CD4-positive, alpha-beta memory T cell (primary cell): ENCODE results near the gene UCP2. TPM values are rescaled to one million over a fixed set of nuclear protein-coding genes. Genes with fewer than 3 reads are reported as not detected.

Experiments used
- CTCF ChIA-PET: fragments of 350-600 bp; sonication (Branson Sonifier 250); formaldehyde crosslinking; loops from one replicate; lab custom pipeline; 2021; ENCODE audit warnings: inconsistent platforms; ENCODE audit not compliant: partially characterized antibody; lab: Charles Lee
- POLR2A ChIA-PET: fragments of 350-600 bp; sonication (Branson Sonifier 250); formaldehyde crosslinking; loops from one replicate; lab custom pipeline; 2021; ENCODE audit not compliant: partially characterized antibody; lab: Charles Lee
- DNase-seq, 5 donors: peaks; one replicate each; pipeline versions ENCODE4 v3.0.0 to v3.0.0-alpha.2; 2020 to 2022; ENCODE audit warnings: mixed read lengths in 1 of 5
- H3K27ac ChIP-seq: one replicate; pipeline ENCODE4 v1.7.0; 2013; ENCODE audit warnings: low read depth, low read length
- H3K27me3 ChIP-seq: 2 replicates; pipeline ENCODE4 v1.7.0; 2013; ENCODE audit warnings: mild to moderate bottlenecking, low read length, moderate library complexity; ENCODE audit not compliant: insufficient read depth
- H3K36me3 ChIP-seq: 2 replicates; pipeline ENCODE4 v1.7.0; 2013; ENCODE audit warnings: mild to moderate bottlenecking, low read length, moderate library complexity; ENCODE audit not compliant: insufficient read depth
- H3K4me1 ChIP-seq: 2 replicates; pipeline ENCODE4 v1.7.0; 2013; ENCODE audit warnings: mild to moderate bottlenecking, low read length, moderate library complexity; ENCODE audit not compliant: insufficient read depth
- H3K4me3 ChIP-seq, 2 donors: one replicate each; pipeline ENCODE4 v1.7.0; 2013; ENCODE audit warnings: low read length in 2 of 2, mild to moderate bottlenecking in 1 of 2
- H3K9me3 ChIP-seq, 2 donors: one replicate each; pipeline ENCODE4 v1.7.0; 2013; ENCODE audit warnings: low read length in 2 of 2, control low read depth in 1 of 2; ENCODE audit not compliant: control insufficient read depth in 1 of 2
- H3K27ac Mint-ChIP-seq, 7 donors: one replicate each; pipeline ENCODE4 v1.8.0; 2020 to 2021; ENCODE audit warnings: mixed read lengths in 7 of 7, mild to moderate bottlenecking in 6 of 7, inconsistent platforms in 3 of 7, moderate library complexity in 3 of 7
- H3K27me3 Mint-ChIP-seq, 2 donors: one replicate each; pipeline ENCODE4 v1.8.0; 2020 to 2021; ENCODE audit warnings: mixed read lengths in 2 of 2
- H3K36me3 Mint-ChIP-seq, 2 donors: one replicate each; pipeline ENCODE4 v1.8.0; 2020 to 2021; ENCODE audit warnings: mixed read lengths in 2 of 2, inconsistent platforms in 1 of 2, mild to moderate bottlenecking in 1 of 2
- H3K4me1 Mint-ChIP-seq, 4 donors: one replicate each; pipeline ENCODE4 v1.8.0; 2020 to 2021; ENCODE audit warnings: mixed read lengths in 4 of 4, mild to moderate bottlenecking in 1 of 4
- H3K4me3 Mint-ChIP-seq, 8 donors: one replicate each; pipeline ENCODE4 v1.8.0; 2020 to 2021; ENCODE audit warnings: mixed read lengths in 8 of 8, mild to moderate bottlenecking in 7 of 8, moderate library complexity in 6 of 8, inconsistent platforms in 3 of 8
- H3K9me3 Mint-ChIP-seq, 8 donors: one replicate each; pipeline ENCODE4 v1.8.0; 2020 to 2021; ENCODE audit warnings: mixed read lengths in 8 of 8, mild to moderate bottlenecking in 5 of 8, inconsistent platforms in 3 of 8, moderate library complexity in 1 of 8
- intact Hi-C: fragments of 100-400 bp; cut with micrococcal nuclease; formaldehyde crosslinking; loops from one replicate; pipeline ENCODE4 v1.15.1; 2023
- polyA plus RNA-seq, 2 donors: library from polyadenylated mRNA; unstranded; fragments of 300-500 nt; fragmentation: Illumina TruSeq; gene quantifications; one replicate each; pipeline ENCODE4 v1.2.3, GENCODE V29; 2021
- total RNA-seq, 2 experiments: library from RNA; stranded (reverse); gene quantifications; one replicate each; pipeline ENCODE4 v1.2.3, GENCODE V29; 2021

Gene UCP2
- total and polyA plus RNA-seq, 4 experiments from 2014 or later = 325 to 1,459 (median 623) TPM

- POLR2A ChIA-PET = interaction anchor here (4.7 to 35.3 kb wide), 2 partner anchors 12 to 21 kb away, joined by 39 to 2221 read pairs; partner anchors contain the start of gene UCP2
- H3K27ac ChIP-seq = no peak overlapping the region
- no peaks in the 10 kb centered on the region for H3K9me3 Mint-ChIP-seq
Measured at GRCh38 chr11:74001822-74002286, 19.2 kb upstream of the UCP2 start.

DNA sequence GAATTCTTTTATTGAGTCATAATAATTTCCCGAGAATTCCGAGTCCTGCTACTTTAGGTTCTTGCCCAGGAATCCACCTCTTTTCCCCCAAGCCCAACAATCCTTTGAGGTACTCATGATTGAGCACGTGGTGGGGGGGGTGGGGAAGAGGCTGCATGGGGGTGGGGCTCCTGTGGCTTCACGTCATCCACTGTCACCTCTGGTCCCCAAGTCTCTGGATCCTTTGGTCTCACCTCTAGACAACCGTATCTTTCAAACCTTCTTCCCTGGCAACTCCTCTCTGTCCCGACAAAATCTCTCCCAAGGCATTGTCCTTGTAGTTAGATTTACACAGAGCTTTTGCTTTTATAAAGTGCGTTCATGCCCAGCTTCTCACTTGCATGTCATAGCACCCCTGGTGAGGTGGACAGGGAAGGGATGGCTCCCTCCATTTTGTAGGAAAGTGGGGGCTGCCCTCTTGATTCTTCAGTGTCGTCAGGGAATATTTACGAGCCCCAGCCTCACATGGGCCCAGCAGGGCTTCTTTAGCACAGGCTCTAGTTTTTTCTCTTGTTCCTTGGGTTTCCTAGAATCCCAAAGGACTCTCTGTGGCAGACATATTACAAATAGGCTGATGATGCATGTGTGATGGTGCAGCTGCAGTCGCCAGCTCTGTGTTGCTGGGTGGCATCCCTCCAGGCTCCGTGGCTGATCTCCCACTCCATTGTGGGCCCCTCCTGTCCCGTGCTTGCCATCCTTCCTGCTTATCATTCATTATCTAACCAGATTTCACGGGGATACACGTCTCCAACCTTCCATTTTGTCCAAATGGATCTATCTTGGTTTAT lies 17.9 kb upstream of the UCP2 start:
- no peak overlapping the region for H3K27ac ChIP-seq
- peak overlapping the region in 4 of 7 donors; percentile 9 to 66 (median 28) for H3K27ac Mint-ChIP-seq
- CTCF ChIA-PET = interaction anchor here (0.9 to 1.8 kb wide), 3 partner anchors 10 to 39 kb away, joined by 3 to 7 read pairs (median 3); no protein-coding TSS in a partner anchor

More at GRCh38 chr11:74001822-74002286, 19.2 kb upstream of the UCP2 start:
- H3K36me3 ChIP-seq = no peaks in the 10 kb centered on the region
- intact Hi-C loops = no loop called here
- no peaks in the 10 kb centered on the region for H3K9me3 ChIP-seq
- peaks cover 51 to 81% (median 64%) of the 10 kb centered on the region in 4 donors for H3K4me1 Mint-ChIP-seq
- no peak for DNase-seq
- H3K4me1 ChIP-seq = peaks cover 62% of the 10 kb centered on the region
- H3K27me3 ChIP-seq = no peaks in the 10 kb centered on the region
- H3K27me3 Mint-ChIP-seq = no peaks in the 10 kb centered on the region
- no peak overlapping the region for H3K4me3 ChIP-seq
- peak overlapping the region in 1 of 8 donors; percentile 31 for H3K4me3 Mint-ChIP-seq
- CTCF ChIA-PET = interaction anchor here (1.0 to 4.9 kb wide), 4 partner anchors 10 to 37 kb away, joined by 3 to 38 read pairs (median 6); partner anchors contain the start of gene UCP2
- peak overlapping the region in 3 of 7 donors; percentile 12 to 82 (median 25) for H3K27ac Mint-ChIP-seq
- peaks cover 20 to 24% of the 10 kb centered on the region in 2 donors for H3K36me3 Mint-ChIP-seq

GRCh38 chr11:73999581-74000306 lies 17.1 kb upstream of the UCP2 start:
- Mint-ChIP-seq H3K27me3 (no peaks in the 10 kb centered on the region), H3K36me3 (peaks cover 18 to 24% of the 10 kb centered on the region in 2 donors), H3K4me1 (peaks cover 53 to 81% (median 63%) of the 10 kb centered on the region in 4 donors), H3K27ac (peak overlapping the region in 4 of 7 donors; percentile 32 to 67 (median 53)), H3K4me3 (peak overlapping the region in 1 of 8 donors; percentile 56), H3K9me3 (no peaks in the 10 kb centered on the region)
- peaks cover 62% of the 10 kb centered on the region for H3K4me1 ChIP-seq
- ChIA-PET POLR2A (interaction anchor here (35.3 to 38.4 kb wide), 2 partner anchors 7 to 18 kb away, joined by 2221 read pairs; partner anchors contain the start of genes UCP2 and UCP3), CTCF (interaction anchor here (0.9 to 1.8 kb wide), 3 partner anchors 11 to 38 kb away, joined by 3 to 7 read pairs (median 3); no protein-coding TSS in a partner anchor)
- DNase-seq = no peak
- no peaks in the 10 kb centered on the region for H3K36me3 ChIP-seq
- no peaks in the 10 kb centered on the region for H3K9me3 ChIP-seq
- H3K4me3 ChIP-seq = no peak overlapping the region
- intact Hi-C loops = no loop called here
- H3K27ac ChIP-seq = no peak overlapping the region
- H3K27me3 ChIP-seq = no peaks in the 10 kb centered on the region

More for the DNA sequence above, 17.9 kb upstream of the UCP2 start:
- no peak overlapping the region for H3K4me3 ChIP-seq
- POLR2A ChIA-PET = interaction anchor here (35.3 to 38.4 kb wide), 2 partner anchors 6 to 19 kb away, joined by 2221 read pairs; partner anchors contain the start of genes UCP2 and UCP3
- H3K36me3 ChIP-seq = no peaks in the 10 kb centered on the region
- no peak for DNase-seq
- peaks cover 62% of the 10 kb centered on the region for H3K4me1 ChIP-seq
- H3K9me3 Mint-ChIP-seq = no peaks in the 10 kb centered on the region
- peak overlapping the region in 2 of 8 donors; percentile 7 to 56 for H3K4me3 Mint-ChIP-seq
- intact Hi-C loops = no loop called here
- H3K27me3 Mint-ChIP-seq = no peaks in the 10 kb centered on the region
- no peaks in the 10 kb centered on the region for H3K9me3 ChIP-seq
- H3K27me3 ChIP-seq = no peaks in the 10 kb centered on the region
- H3K4me1 Mint-ChIP-seq = peaks cover 53 to 81% (median 64%) of the 10 kb centered on the region in 4 donors
- H3K36me3 Mint-ChIP-seq = peaks cover 22 to 24% of the 10 kb centered on the region in 2 donors

DNA sequence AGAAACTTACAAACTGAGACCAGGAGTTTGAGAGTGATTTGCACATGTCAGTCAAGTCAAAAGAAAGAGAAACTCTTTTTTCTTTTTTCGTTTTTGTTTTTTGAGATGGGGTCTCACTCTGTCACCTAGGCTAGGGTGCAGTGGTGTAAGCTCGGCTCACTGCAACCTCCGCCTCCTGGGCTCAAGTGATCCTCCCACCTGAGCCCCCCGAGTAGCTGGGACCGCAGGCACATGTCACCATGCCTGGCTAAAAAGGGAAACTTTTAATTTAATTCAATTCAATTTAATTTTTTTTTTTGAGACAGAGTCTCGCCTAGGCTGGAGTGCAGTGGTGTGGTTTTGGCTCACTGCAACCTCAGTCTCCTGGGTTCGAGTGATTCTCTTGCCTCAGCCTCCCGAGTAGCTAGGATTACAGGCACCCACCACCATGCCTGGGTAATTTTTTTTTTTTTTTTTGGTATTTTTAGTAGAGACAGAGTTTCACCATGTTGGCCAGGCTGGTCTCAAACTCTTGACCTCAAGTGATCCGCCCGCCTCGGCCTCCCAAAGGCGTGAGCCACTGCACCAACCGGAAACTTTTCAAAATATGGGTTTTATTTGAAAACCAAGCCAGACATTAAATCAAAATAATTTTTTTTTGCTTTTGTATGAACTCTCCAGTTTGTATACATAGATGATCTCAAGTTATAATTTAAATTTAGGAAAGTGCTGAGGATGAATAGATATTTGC lies 16.4 kb upstream of the UCP2 start:
- H3K4me3 ChIP-seq = no peak overlapping the region
- Mint-ChIP-seq H3K9me3 (no peaks in the 10 kb centered on the region), H3K27me3 (no peaks in the 10 kb centered on the region), H3K27ac (peak overlapping the region in 5 of 7 donors; percentile 52 to 96 (median 69)), H3K4me1 (peaks cover 52 to 76% (median 62%) of the 10 kb centered on the region in 4 donors), H3K4me3 (peak overlapping the region in 1 of 8 donors; percentile 39), H3K36me3 (peaks cover 16 to 24% of the 10 kb centered on the region in 2 donors)
- H3K9me3 ChIP-seq = no peaks in the 10 kb centered on the region
- peaks cover 62% of the 10 kb centered on the region for H3K4me1 ChIP-seq
- no peaks in the 10 kb centered on the region for H3K27me3 ChIP-seq
- no peaks in the 10 kb centered on the region for H3K36me3 ChIP-seq
- no peak for DNase-seq
- CTCF ChIA-PET = interaction anchor here (1.8 kb wide), 1 partner anchor 19 kb away, joined by 7 read pairs; no protein-coding TSS in a partner anchor
- H3K27ac ChIP-seq = no peak overlapping the region
- intact Hi-C loops = no loop called here
- POLR2A ChIA-PET = interaction anchor here (35.3 to 38.4 kb wide), 2 partner anchors 8 to 18 kb away, joined by 2221 read pairs; partner anchors contain the start of genes UCP2 and UCP3

DNA sequence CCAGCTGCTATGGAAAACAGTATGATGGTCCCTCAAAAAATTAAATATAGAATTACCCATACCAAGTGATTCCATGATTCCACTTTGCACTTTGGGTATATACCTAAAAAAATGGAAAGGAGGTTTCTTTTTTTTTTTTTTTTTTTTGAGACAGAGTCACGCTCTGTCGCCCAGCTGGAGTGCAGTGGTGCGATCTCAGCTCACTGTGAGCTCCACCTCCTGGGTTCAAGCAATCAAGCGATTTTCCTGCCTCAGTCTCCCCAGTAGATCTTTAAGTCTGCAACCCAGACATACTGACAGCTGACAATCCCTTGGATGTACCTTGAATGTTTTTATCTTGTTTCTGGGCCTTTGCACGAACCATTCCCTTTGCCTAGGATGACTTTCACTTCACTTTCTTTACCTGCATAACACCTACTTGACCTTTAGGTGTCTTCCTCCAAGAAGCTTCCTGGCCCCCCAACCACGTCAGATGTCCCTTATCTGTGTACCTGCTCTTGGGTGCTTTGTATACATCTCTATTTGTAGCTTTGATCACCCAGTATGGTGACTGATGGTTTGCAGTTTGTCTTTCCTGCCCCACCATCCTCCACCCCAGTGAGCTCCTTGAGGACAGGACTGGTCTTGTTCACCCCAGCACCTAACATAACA lies 14.6 kb upstream of the UCP2 start:
- Histone ChIP-seq H3K36me3 (no peaks in the 10 kb centered on the region), H3K4me1 (peaks cover 67% of the 10 kb centered on the region), H3K9me3 (no peaks in the 10 kb centered on the region), H3K4me3 (no peak overlapping the region), H3K27me3 (no peaks in the 10 kb centered on the region), H3K27ac (peak overlapping the region; percentile 81)
- intact Hi-C loops = loop anchor here (2.0 kb wide), 1 partner anchor 14 kb away; no protein-coding TSS in a partner anchor
- Mint-ChIP-seq H3K27ac (peak overlapping the region; percentile 90 to 99 (median 97)), H3K9me3 (no peaks in the 10 kb centered on the region), H3K4me1 (peaks cover 43 to 76% (median 55%) of the 10 kb centered on the region in 4 donors), H3K4me3 (peak overlapping the region in 6 of 8 donors; percentile 27 to 84 (median 64)), H3K36me3 (peaks cover 9 to 14% of the 10 kb centered on the region in 2 donors), H3K27me3 (no peaks in the 10 kb centered on the region)
- CTCF ChIA-PET = interaction anchor here (0.6 to 1.9 kb wide), 7 partner anchors 10 to 33 kb away, joined by 3 to 8 read pairs (median 3); no protein-coding TSS in a partner anchor
- DNase-seq = no peak
- POLR2A ChIA-PET = interaction anchor here (0.6 to 38.4 kb wide), 4 partner anchors 10 to 69 kb away, joined by 3 to 2221 read pairs (median 1112); partner anchors contain the start of genes UCP2 and UCP3
